GM13976 (cell line): ENCODE results near the gene PACSIN1.

ENCODE experiments used
- DNase-seq: peaks from one replicate; pipeline ENCODE4 v3.0.0; 2012; ENCODE audit warnings: low spot score
- CTCF ChIP-seq: IDR thresholded peaks from 2 replicates; pipeline ENCODE4 v1.5.1; 2012; ENCODE audit warnings: borderline replicate concordance, mild to moderate bottlenecking; ENCODE audit not compliant: insufficient read depth; ENCODE audit errors: extremely low read depth, missing control alignments, control extremely low read depth
- in situ Hi-C: fragments of 300-500 bp; cut with MboI; formaldehyde crosslinking; loops from one replicate; pipeline ENCODE4 v1.12.0; 2022; ENCODE audit warnings: low sequenced_read_pairs, mixed read lengths, inconsistent platforms; ENCODE audit not compliant: unreplicated experiment

Gene PACSIN1

GRCh38 chr6:34562350-34562749, 96.5 kb downstream of the PACSIN1 start:
- no peak for DNase-seq
- in situ Hi-C loops: no loop called here
- TF ChIP-seq CTCF: no peak

- in situ Hi-C loops: no loop called here
- no peak for TF ChIP-seq CTCF
- DNase-seq: no peak
Measured at GRCh38 chr6:34562861-34563512, 97.1 kb downstream of the PACSIN1 start.

GRCh38 chr6:34563513-34563870, 97.6 kb downstream of the PACSIN1 start:
- TF ChIP-seq CTCF: no peak
- DNase-seq: no peak
- in situ Hi-C loops: no loop called here

- no peak for DNase-seq
- in situ Hi-C loops: no loop called here
- TF ChIP-seq CTCF: no peak
Measured at GRCh38 chr6:34564181-34564580, 98.3 kb downstream of the PACSIN1 start.

GRCh38 chr6:34565722-34566137, 99.9 kb downstream of the PACSIN1 start:
- in situ Hi-C loops: no loop called here

GRCh38 chr6:34566830-34567546, 101.1 kb downstream of the PACSIN1 start:
- no peak for TF ChIP-seq CTCF
- in situ Hi-C loops: no loop called here
- no peak for DNase-seq

More at GRCh38 chr6:34565722-34566137, 99.9 kb downstream of the PACSIN1 start:
- TF ChIP-seq CTCF: no peak
- no peak for DNase-seq
